ENCODE results near the gene SLC9A7. TPM values are rescaled to one million over a fixed set of nuclear protein-coding genes. Genes with fewer than 3 reads are reported as not detected.

The SLC9A7 gene
- total and polyA plus RNA-seq, 8 donors = 2.2 to 16.0 (median 6.3) TPM

DNA sequence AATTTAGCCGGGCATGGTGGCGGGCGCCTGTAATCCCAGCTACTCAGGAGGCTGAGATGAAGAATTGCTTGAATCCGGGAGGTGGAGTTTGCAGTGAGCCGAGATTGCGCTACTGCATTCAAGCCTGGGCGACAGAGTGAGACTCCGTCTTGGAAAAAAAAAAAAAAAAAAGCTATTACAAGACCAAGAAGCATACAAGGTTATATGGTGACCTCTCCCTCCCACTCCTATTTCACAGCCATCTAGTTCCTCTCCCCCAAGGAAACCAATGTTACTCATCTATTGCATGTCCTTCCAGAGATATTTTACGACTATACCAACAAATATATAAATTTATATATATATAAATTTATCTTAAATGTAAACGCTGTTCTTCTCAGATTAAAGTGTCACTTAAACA is 3.2 kb downstream of the SLC9A7 start:
- TF ChIP-seq, protein P1, sequence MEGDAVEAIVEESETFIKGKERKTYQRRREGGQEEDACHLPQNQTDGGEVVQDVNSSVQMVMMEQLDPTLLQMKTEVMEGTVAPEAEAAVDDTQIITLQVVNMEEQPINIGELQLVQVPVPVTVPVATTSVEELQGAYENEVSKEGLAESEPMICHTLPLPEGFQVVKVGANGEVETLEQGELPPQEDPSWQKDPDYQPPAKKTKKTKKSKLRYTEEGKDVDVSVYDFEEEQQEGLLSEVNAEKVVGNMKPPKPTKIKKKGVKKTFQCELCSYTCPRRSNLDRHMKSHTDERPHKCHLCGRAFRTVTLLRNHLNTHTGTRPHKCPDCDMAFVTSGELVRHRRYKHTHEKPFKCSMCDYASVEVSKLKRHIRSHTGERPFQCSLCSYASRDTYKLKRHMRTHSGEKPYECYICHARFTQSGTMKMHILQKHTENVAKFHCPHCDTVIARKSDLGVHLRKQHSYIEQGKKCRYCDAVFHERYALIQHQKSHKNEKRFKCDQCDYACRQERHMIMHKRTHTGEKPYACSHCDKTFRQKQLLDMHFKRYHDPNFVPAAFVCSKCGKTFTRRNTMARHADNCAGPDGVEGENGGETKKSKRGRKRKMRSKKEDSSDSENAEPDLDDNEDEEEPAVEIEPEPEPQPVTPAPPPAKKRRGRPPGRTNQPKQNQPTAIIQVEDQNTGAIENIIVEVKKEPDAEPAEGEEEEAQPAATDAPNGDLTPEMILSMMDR (IDR thresholded peaks at IDR 0.05) = no peak
- no peaks in the 10 kb centered on the region for H3K9me3 ChIP-seq
- intact Hi-C loops (cut with DNase I) = no loop called here
- WGBS, 2 donors = 79 to 93% methylated on average over 10 of the region's 10 CpGs
- no peak overlapping the region for H3K4me3 ChIP-seq
- DNase-seq = no peak
- no peak for ATAC-seq
- H3K27ac ChIP-seq = no peak overlapping the region
- no peaks in the 10 kb centered on the region for H3K4me1 ChIP-seq
- H3K36me3 ChIP-seq = no peaks in the 10 kb centered on the region
- H3K27me3 ChIP-seq = no peaks in the 10 kb centered on the region
- no peak for FAIRE-seq

DNA sequence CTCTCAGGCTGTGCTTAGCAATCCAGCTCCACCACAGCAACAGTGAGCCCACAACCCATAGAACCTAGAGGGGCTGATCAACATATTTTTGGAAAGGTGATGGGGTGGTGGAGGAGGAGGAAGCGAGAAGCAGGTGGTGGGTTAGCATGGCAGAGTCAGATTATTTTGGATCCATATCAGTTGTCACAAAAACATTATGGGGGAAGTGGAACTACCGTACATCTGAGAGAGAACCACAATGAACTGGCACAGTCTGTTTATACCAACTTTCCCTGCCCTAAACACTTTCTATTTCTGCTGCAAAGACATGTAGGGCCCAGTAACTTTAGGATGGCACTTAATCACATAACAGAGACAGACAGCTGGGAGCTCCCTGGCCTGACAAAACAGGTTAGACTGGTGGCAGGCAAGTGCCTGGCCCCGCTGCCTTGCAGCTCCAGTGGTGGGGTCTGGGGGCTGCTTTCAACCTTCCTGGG is 4.3 kb downstream of the SLC9A7 start:
- 62 to 78% methylated on average over 3 of the region's 3 CpGs for WGBS, 2 donors
- FAIRE-seq (no peak), DNase-seq (no peak), ATAC-seq (no peak)
- Histone ChIP-seq H3K27ac (no peak overlapping the region), H3K27me3 (no peaks in the 10 kb centered on the region), H3K4me1 (no peaks in the 10 kb centered on the region), H3K4me3 (no peak overlapping the region), H3K9me3 (no peaks in the 10 kb centered on the region), H3K36me3 (no peaks in the 10 kb centered on the region)
- intact Hi-C loops (cut with DNase I) = no loop called here
- TF ChIP-seq, protein P1 (IDR thresholded peaks at IDR 0.05) = no peak

DNA sequence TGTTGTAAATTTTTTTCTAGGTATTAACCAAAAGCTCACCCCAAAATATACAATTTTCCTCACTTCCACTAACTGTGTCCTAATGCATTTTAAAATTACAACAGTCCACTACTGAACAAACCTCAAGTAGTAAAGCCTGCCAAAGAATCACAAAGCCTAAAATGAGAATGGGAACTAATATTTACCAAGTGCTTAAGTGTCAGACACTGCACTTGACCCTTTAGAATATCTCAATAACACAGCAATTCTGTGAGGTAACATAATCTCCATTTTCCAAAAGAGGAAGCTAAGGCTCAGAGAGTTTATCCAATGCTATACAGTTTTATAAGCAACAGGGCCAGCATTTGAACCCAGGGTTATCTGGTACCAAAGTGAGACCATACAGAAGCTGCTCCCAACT is 4.9 kb downstream of the SLC9A7 start:
- no peaks in the 10 kb centered on the region for H3K27me3 ChIP-seq
- H3K4me1 ChIP-seq = no peaks in the 10 kb centered on the region
- DNase-seq (no peak), ATAC-seq (no peak), FAIRE-seq (no peak)
- H3K9me3 ChIP-seq = no peaks in the 10 kb centered on the region
- intact Hi-C loops (cut with DNase I) = no loop called here
- H3K27ac ChIP-seq = no peak overlapping the region
- no peaks in the 10 kb centered on the region for H3K36me3 ChIP-seq
- TF ChIP-seq, protein P1 (IDR thresholded peaks at IDR 0.05) = no peak
- H3K4me3 ChIP-seq = no peak overlapping the region

DNA sequence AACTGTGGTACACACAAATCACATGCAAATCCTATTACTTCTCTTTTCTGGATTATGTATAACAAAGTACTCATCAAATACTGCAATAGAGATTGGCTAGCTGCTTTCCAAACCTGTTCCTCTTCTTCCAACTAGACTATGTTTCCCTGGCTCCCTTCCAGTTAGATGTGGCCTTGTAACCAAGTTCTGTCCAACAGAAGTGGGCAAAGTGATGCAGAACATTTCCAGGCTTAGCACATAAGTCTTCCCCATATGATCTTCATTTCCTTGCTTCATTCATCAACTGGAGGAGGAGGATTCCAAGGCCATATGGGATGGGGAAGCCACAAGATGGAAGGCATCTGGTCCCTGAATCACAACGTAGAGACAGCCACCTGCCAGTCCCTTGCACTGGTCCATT is 8.0 kb downstream of the SLC9A7 start:
- no peaks in the 10 kb centered on the region for H3K4me1 ChIP-seq
- ATAC-seq (peak in 2 of 4 donors; percentile 39 to 41), DNase-seq (peak in 1 of 6 donors; percentile 20), FAIRE-seq (no peak)
- no peaks in the 10 kb centered on the region for H3K36me3 ChIP-seq
- H3K27ac ChIP-seq = no peak overlapping the region
- no peak overlapping the region for H3K4me3 ChIP-seq
- TF ChIP-seq, protein P1 (IDR thresholded peaks at IDR 0.05) = no peak
- intact Hi-C loops (cut with DNase I) = no loop called here
- 74 to 100% methylated on average over 1 of the region's 1 CpG for WGBS, 2 donors
- H3K9me3 ChIP-seq = no peaks in the 10 kb centered on the region
- no peaks in the 10 kb centered on the region for H3K27me3 ChIP-seq

DNA sequence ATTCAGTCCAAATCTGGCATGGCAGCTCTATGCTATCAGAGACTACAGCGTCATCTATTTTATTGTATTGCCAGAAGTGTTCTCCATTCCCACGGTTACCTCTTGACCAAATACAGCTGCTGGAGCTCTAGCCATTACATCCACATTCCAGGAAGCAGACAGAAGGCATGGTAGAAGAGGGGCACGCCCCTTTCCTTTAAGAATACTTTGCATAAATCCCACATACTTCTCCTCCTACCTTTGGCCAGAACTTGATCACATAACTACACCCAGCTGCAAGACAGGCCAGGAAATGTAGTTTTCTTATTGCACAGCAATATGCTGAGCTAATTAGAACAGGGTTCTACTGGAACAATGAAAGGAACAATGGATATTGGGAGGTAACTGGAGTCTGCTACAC is 14.9 kb downstream of the SLC9A7 start:
- TF ChIP-seq, protein P1 (IDR thresholded peaks at IDR 0.05) = no peak
- FAIRE-seq = no peak
- DNase-seq = no peak
- H3K36me3 ChIP-seq = no peaks in the 10 kb centered on the region
- H3K27me3 ChIP-seq = no peaks in the 10 kb centered on the region
- no peak overlapping the region for H3K27ac ChIP-seq
- no peaks in the 10 kb centered on the region for H3K4me1 ChIP-seq
- H3K9me3 ChIP-seq = no peaks in the 10 kb centered on the region
- WGBS, 2 donors = 51 to 63% methylated on average over 3 of the region's 3 CpGs
- no peak overlapping the region for H3K4me3 ChIP-seq
- intact Hi-C loops (cut with DNase I) = no loop called here
- ATAC-seq = no peak

All from pancreas (tissue), 10 donors.